ENCODE measurements around the gene AHNAK. TPM values are rescaled to one million over a fixed set of nuclear protein-coding genes. Genes with fewer than 3 reads are reported as not detected.
"Not testable (repeated sequence)": the region's sequence is repeated elsewhere in the genome, so short reads cannot be mapped to it uniquely, and the experiment has no call there.

AHNAK gene
- total RNA-seq, 1 experiment from 2014 or later = 188 TPM

GRCh38 chr11:62554387-62555167 lies 8.0 kb upstream of the AHNAK start:
- DNase-seq (ENCODE audit: low read depth) = no peak
- in situ Hi-C loops (cut with HindIII; ENCODE audit: low pct_unique_long_range_greater_than_20kb, low sequenced_read_pairs) = no loop called here

GRCh38 chr11:62553839-62554361 lies 7.3 kb upstream of the AHNAK start:
- no peak for DNase-seq (ENCODE audit: low read depth)
- in situ Hi-C loops (cut with HindIII; ENCODE audit: low pct_unique_long_range_greater_than_20kb, low sequenced_read_pairs) = no loop called here

GRCh38 chr11:62553080-62553838 lies 6.7 kb upstream of the AHNAK start:
- in situ Hi-C loops (cut with HindIII; ENCODE audit: low pct_unique_long_range_greater_than_20kb, low sequenced_read_pairs) = no loop called here
- peak; percentile 93 for DNase-seq (ENCODE audit: low read depth)

GRCh38 chr11:62552485-62553079 lies 6.0 kb upstream of the AHNAK start:
- in situ Hi-C loops (cut with HindIII; ENCODE audit: low pct_unique_long_range_greater_than_20kb, low sequenced_read_pairs) = no loop called here
- DNase-seq (ENCODE audit: low read depth) = no peak

GRCh38 chr11:62550478-62550877 lies 3.9 kb upstream of the AHNAK start:
- DNase-seq (ENCODE audit: low read depth); in situ Hi-C loops (cut with HindIII; ENCODE audit: low pct_unique_long_range_greater_than_20kb, low sequenced_read_pairs): not testable (repeated sequence)

- in situ Hi-C loops (cut with HindIII; ENCODE audit: low pct_unique_long_range_greater_than_20kb, low sequenced_read_pairs) = no loop called here
- DNase-seq (ENCODE audit: low read depth) = peak; percentile 44
Measured at GRCh38 chr11:62548545-62549335, 2.1 kb upstream of the AHNAK start.

GRCh38 chr11:62547691-62548281 lies 1.2 kb upstream of the AHNAK start:
- in situ Hi-C loops (cut with HindIII; ENCODE audit: low pct_unique_long_range_greater_than_20kb, low sequenced_read_pairs) = no loop called here
- peak; percentile 55 for DNase-seq (ENCODE audit: low read depth)

- in situ Hi-C loops (cut with HindIII; ENCODE audit: low pct_unique_long_range_greater_than_20kb, low sequenced_read_pairs) = no loop called here
- DNase-seq (ENCODE audit: low read depth) = peak; percentile 57
Measured at GRCh38 chr11:62546929-62547625, 471 bp upstream of the AHNAK start.

- in situ Hi-C loops (cut with HindIII; ENCODE audit: low pct_unique_long_range_greater_than_20kb, low sequenced_read_pairs) = no loop called here
- peak; percentile 91 for DNase-seq (ENCODE audit: low read depth)
Measured at GRCh38 chr11:62545437-62546243, 966 bp downstream of the AHNAK start.

- in situ Hi-C loops (cut with HindIII; ENCODE audit: low pct_unique_long_range_greater_than_20kb, low sequenced_read_pairs) = no loop called here
- DNase-seq (ENCODE audit: low read depth) = no peak
Measured at GRCh38 chr11:62544581-62545436, 1.8 kb downstream of the AHNAK start.

- in situ Hi-C loops (cut with HindIII; ENCODE audit: low pct_unique_long_range_greater_than_20kb, low sequenced_read_pairs) = no loop called here
- no peak for DNase-seq (ENCODE audit: low read depth)
Measured at GRCh38 chr11:62543680-62544444, 2.7 kb downstream of the AHNAK start.

- in situ Hi-C loops (cut with HindIII; ENCODE audit: low pct_unique_long_range_greater_than_20kb, low sequenced_read_pairs) = no loop called here
- peak; percentile 82 for DNase-seq (ENCODE audit: low read depth)
Measured at GRCh38 chr11:62542750-62543567, 3.6 kb downstream of the AHNAK start.

GRCh38 chr11:62542111-62542745 lies 4.4 kb downstream of the AHNAK start:
- in situ Hi-C loops (cut with HindIII; ENCODE audit: low pct_unique_long_range_greater_than_20kb, low sequenced_read_pairs) = no loop called here
- DNase-seq (ENCODE audit: low read depth) = no peak

Measured in Caki2 (cell line).